HFF-Myc (cell line): ENCODE data around the gene CNIH3.
"Not testable (repeated sequence)": the region's sequence is repeated elsewhere in the genome, so short reads cannot be mapped to it uniquely, and the experiment has no call there.

Source experiments
- DNase-seq: peaks from one replicate; pipeline ENCODE4 v3.0.0-alpha.2; 2011; ENCODE audit warnings: low read depth; ENCODE audit errors: extremely low read depth
- H3K4me3 ChIP-seq: replicated peaks from 2 replicates; pipeline ENCODE4 v1.5.1; 2011; ENCODE audit warnings: low read depth, mild to moderate bottlenecking, control low read depth, low read length
- CTCF ChIP-seq: IDR thresholded peaks from 2 replicates; pipeline ENCODE4 v1.5.1; 2012; ENCODE audit warnings: mild to moderate bottlenecking, low read depth, low read length, control low read depth; ENCODE audit errors: missing control alignments

CNIH3 gene

DNA sequence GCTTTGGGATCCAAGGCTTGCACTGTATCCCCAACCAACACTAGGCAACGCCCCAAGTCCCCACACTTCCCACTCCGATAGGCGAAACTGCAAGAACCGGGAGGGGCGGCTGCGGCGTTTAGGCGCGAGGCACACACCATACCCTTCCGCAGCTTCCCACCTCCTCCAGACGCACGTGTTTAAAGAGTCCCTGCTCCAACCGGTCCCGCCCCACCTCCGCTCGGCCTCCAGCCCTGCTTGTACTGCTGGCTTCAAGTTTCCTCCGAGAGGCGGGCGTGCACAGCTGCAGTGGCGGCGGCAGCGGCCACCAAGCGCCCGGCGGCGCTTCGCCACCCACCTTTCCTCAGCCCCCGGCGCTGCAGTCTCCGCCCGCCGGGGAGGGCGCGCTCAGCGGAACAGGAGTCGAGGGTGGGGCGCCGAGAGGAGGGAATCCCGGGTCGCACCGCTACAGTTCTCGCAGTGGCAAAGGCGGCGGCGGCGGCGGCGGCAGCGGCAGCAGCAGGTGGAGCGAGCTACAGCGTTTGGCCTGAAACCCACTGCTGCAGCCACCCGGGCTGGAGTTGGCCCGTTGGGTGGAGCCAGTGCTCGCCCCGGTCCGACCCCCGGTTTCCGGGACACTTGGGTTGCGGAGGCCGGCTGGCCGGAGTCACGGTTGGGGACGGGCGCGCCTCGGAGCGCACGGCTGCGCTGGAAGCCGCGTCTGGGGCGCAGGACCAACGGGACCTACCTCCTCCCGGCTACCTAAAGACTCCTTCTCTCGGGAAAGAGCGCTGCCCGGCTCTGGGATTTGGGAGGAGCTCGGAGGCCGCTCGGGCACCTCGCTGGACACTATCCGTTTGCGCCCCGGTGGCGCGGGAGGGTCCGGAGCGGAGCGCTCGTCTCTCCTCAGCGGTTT lies at the start of gene CNIH3:
Gene CNIH3 (plus strand): TSS at position 457 of the 895 bp plus-strand sequence. CDS start 858 bp downstream, outside the sequence.
- peak; percentile 90 for DNase-seq
- peak within 1 kb of the TSS; percentile 95 for H3K4me3 ChIP-seq
- no peak for TF ChIP-seq CTCF

GRCh38 chr1:224566492-224566891 lies 49.6 kb upstream of the CNIH3 start:
- not testable (repeated sequence) for H3K4me3 ChIP-seq

DNA sequence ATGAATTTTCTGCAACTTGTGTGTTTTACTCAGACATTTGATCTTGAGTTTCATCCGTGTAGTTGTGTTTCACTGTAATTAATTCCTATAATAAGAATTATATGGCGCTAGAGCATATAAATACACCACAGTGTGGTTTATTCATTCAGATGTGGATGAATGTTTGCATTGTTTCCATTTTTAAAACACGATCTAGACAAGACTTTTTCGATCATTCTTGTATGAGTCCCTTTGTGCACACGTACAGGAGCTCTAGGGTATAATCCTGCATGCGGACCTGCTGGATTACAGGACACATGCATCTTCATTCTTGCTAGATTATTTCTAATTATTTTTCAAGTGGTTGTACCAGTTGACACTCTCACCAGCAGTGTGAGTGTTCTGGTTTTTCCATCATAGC lies 46.8 kb upstream of the CNIH3 start:
- DNase-seq = no peak
- H3K4me3 ChIP-seq = no peak overlapping the region
- TF ChIP-seq CTCF = no peak

More at GRCh38 chr1:224566492-224566891, 49.6 kb upstream of the CNIH3 start:
- DNase-seq = not testable (repeated sequence)

- H3K4me3 ChIP-seq, DNase-seq: not testable (repeated sequence)
Measured at GRCh38 chr1:224571975-224572374, 44.1 kb upstream of the CNIH3 start.

DNA sequence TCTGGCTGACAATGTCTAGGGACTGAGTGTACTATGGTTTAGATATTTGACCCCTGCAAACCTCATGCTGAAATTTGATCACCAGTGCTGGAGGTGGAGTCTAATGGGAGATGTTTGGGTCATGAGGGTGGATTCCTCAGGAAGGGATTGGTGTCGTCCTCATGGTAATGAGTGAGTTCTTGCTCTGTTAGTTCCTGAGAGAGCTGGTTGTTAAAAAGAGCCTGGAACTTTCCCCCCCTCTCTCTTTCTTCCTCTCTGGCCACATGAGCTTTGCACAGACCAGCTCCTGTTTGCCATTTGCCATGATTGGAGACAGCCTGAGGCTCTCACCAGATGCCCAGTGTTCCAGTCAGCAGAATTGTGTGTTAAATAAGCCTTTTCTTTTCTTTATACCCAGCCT lies 36.6 kb upstream of the CNIH3 start:
- TF ChIP-seq CTCF = no peak
- peak; percentile 70 for DNase-seq
- H3K4me3 ChIP-seq = no peak overlapping the region

- no peak overlapping the region for H3K4me3 ChIP-seq
- DNase-seq = no peak
- no peak for TF ChIP-seq CTCF
Measured at GRCh38 chr1:224580006-224580405, 36.1 kb upstream of the CNIH3 start.

DNA sequence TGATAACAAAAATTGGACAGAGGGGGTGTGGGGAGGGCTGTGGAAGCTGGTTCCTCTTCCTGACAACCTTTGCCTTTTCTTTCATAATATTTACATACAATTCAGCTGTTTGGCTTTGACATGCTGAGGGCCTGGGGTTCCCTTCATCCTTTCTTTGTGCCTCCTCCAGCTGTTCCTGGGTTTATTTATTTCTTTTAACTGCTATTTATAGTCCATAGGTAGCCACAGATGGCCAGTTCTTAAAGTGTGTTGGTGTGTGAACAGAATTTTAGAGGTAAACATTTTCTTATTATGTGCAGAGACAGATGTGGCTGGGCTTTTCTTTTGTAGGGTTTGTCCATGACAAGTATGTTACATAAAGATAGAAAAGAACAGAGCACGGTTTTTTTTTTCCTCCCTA lies 34.1 kb upstream of the CNIH3 start:
- no peak overlapping the region for H3K4me3 ChIP-seq
- DNase-seq = no peak
- no peak for TF ChIP-seq CTCF

GRCh38 chr1:224583774-224584173 lies 32.3 kb upstream of the CNIH3 start:
- no peak for TF ChIP-seq CTCF
- no peak for DNase-seq
- H3K4me3 ChIP-seq = no peak overlapping the region
